Stimulated activated CD4-positive, alpha-beta T cell treated with anti-CD3 and anti-CD28 coated beads, Interleukin-2, amount 100 ng/mL, for 4 hours (primary cell): Measurements from ENCODE around the gene MYLK2.

Experiments used
- DNase-seq: peaks from one replicate; pipeline ENCODE4 v3.0.0-alpha.2; 2020; ENCODE audit warnings: low read depth

The MYLK2 gene

DNA sequence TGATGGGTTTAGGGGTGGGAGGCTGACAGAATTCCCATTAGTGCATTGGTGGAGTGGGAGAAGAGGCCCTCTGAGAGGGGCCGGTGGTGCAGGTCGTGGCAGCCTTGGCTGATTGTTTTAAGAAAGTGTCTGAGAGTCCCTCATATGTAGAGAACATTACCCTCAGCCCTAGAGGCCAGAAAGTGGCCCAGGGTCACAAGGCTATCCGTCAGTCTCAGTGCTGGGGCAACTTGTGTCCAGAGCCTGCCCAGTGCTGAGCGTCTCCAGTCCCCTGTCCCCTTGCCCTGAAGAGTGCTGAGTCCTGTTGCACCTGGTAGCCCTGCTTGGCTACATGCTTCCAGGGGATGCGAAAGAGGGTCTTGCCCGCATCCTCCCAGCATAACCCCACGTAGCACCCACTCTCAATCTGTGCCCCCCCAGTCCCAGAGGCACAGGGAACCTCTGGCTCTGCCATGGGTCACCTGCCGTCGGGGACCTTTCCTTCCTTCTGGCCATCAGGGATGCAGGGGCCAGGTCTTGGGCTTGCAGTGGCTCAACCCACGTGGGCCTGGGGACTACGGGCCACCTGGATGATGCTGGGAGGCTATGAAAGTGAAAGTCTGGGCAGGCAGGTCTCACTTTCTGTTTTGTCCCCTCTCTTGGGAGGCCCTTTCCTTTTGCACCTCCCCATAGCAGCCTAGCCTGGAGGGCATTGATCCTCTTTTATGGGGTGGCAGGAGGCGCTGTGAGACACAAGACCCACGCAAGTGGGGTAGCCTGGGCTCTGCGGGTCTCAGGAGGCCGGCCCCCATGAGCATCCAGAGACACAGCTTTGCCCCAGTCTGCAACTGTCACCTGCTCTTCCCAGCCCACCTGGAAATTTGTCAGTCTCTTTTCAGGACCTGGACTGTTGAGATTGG lies 39.0 kb downstream of the MYLK2 start:
- no peak for DNase-seq

GRCh38 chr20:31858760-31859083 lies 39.6 kb downstream of the MYLK2 start:
- DNase-seq: no peak

DNA sequence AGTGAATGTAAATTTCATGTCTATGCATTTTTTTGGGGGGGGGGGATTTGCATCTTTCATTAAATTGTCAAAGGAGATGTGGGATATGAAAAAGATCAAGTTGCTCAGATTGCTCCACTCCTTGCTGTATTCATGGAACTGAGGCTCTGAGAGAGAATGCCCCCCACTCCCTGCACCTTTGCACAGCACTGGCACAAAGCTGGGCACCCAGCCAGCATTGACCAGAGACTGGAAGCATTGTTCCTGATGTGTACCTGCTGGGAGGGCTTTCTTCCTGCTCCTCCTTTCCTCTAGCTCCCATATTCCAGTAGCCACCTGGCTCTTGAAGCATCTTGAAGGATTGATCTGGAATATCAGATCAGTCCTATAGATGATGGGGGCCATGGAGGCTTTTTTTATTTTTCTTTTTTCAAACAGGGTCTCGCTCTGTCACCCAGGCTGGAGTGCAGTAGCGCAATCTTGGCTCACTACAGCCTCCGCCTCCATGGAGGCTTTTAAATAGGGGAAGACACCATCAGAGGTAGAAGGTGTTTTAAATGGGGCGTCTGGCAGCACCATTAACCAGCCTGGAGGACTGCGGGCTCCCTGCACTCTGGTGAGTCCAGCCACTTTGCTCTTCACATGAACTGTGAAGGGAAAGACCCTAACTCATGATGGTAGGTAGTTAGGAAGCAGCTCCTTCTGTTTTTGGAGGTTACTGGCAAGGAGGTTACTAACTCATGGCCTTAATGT lies 40.3 kb downstream of the MYLK2 start:
- no peak for DNase-seq

- no peak for DNase-seq
Observed at GRCh38 chr20:31859998-31860380, 40.8 kb downstream of the MYLK2 start.

DNA sequence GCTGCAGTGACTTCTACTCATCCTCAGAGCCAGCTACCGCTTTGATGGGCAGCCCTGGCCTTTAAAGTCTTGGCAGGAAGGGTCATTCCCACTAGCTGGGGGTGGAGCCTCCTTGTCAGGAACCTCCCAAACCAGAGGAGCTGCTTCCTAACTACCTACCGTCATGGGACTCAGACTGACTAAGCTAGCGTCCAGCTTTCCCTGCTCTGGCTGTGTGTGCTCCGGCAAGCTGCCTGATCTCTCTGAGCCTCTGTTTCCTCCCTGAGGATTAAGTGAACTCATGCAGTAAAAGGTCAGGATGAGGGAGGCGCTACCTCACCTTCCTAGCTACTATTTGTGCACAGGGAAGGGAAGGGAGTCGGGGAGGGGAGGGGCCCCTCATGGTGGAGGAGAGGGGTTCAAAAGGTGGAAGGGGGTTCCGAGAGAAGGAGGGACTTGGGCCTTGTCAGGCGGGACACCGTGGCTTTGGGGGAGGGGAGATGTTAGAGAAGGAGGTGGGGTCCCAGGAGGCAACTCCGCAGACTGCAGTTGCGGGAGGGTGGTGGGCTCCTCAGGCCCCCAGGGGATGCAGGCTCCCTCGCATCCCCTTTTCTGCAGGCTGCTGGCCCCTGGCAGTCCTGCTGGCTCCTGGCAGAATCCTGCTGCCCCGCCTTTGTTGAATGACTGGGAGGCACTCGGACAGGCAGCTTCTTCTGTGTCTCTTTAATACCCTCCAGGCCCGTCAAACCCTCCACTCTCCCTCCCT lies 41.4 kb downstream of the MYLK2 start:
- no peak for DNase-seq

- no peak for DNase-seq
Observed at GRCh38 chr20:31861135-31861384, 41.9 kb downstream of the MYLK2 start.

DNA sequence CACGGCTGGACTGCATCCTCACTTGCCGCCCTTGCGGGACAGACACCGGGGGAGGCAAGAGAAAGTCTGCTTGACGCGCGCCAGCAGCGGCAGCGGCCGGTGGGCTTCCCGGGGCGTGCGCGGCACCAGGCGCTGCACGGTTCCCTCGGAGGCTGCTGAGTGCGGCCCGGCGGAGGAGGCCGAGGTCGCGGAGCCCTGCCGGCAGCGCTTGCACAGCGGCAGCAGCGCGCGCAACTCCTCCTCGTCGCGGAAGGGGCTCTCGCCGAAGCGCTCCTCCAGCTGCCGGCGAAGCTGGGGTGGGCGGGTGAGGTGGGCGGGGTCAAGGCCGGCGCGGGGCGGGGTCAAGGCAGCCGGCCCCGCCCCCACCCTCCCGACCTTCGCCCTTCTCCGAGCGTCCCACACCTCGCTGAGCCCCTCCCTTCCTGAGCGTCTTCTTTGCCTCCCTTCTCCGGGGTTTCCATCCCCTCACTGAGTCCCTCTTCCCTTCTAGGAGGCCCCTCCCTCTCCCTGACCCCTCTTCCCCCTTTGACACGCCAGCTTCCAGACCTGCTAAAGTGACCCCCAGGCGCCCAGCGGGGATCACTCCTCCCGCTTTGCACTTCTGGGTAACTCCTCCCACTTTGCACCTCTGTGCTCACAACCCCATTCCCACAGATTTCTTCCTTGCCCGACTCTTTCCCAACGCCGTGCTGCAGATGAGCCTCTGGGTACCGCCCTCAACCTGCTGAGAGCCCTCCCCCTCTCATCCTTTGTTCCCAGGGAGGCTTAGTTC lies 42.4 kb downstream of the MYLK2 start:
- DNase-seq: peak; percentile 55

- DNase-seq: no peak
Observed at GRCh38 chr20:31862157-31862470, 43.0 kb downstream of the MYLK2 start.

DNA sequence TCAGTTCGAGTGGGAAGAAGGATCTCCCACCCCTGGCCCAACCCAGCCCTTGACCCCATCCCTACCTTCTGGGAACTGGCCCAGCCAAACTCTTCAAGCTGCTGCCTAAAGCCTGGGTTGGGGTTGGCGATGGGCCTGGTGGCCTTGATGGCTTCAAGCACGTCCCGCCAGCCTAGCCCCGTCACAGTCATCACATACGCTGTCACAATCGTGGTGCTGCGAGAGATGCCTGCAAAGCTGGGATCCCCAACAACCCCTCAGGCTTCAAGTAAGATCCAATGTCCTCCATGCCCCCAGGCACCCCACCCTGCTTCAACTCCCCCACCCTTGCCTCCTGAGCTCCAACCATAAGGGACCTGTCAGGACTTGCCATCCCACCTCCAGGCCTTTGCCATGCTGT lies 43.4 kb downstream of the MYLK2 start:
- DNase-seq: no peak

DNA sequence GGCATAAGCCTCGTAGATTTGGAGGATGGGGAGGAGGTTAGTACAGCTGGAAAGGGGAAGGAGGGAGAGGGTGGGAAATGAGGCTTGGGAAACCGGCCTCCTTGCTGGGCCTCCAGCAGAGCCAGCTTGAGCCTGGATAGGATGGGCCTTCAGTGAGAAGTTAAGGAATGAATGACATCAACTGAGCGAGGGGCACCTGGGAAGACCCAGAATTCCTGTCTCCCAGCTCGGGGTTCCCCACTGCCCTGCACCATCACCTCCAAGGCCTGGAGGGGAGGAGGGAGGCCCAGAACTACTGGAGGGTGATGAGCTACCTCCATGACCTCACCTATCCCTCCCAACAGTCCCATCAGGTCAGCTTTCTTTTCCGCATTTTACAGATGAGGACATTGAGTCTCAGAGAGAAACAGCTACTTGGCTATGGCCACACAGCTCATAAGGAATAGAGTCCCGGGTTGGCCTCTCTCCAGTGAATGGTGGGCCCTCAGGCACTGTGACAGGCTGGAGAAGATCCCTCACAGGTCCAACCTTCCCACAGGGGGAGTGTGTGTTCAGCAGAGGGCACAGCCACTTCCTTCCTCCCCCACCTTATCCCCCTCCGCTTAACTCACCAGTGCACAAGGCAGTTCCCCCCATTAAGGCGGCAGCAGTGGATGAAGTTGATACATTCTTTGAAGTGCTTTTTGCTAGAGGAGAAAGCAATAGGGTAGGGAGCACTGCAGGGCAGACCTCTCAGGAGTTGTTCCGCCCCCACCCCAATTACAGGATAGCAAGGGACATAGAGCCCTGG lies 44.3 kb downstream of the MYLK2 start:
- DNase-seq: no peak

DNA sequence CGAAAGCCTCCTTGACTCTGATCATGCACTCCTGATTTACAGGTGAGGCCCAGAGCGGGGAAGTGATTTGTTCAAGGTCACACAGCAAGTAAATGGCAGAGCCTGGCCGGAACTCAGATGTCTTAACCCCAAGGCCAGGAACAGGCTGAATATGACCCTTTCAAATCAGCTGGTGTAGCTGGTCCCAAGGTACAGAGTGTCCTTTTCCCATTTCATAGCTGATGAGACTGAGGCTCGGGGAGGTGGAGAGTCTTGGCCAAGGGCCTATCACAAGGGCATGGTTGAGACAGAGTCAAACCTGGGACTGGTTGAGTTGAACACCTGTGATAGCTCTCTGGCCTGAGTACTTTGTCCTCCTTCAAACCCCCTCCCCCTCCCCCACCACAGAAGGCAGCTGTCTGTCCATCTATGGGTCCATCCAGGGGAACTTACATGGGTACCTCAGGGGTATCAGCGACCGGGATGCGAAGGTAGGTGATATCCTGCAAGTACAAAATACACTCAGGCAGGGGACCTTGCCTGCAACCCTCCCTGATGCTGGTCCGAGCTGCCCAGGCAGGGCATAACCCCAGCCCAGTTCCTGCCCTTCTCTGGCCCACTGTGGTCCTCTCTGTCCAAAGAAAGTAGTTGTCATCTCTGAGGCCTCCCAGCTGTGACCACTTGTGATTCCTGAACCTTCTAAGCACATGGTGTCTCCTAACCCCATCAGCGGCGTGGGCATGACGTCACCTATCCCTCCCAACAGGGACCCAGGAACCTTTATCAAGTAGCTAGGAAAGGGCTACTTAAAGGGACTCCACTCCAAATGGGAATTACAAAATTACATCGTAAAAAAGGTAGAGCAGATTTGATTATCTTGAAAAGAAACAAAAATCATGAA lies 45.6 kb downstream of the MYLK2 start:
- no peak for DNase-seq

- DNase-seq: no peak
Observed at GRCh38 chr20:31866221-31866620, 47.1 kb downstream of the MYLK2 start.

- DNase-seq: no peak
Observed at GRCh38 chr20:31868853-31869672, 49.9 kb downstream of the MYLK2 start.

DNA sequence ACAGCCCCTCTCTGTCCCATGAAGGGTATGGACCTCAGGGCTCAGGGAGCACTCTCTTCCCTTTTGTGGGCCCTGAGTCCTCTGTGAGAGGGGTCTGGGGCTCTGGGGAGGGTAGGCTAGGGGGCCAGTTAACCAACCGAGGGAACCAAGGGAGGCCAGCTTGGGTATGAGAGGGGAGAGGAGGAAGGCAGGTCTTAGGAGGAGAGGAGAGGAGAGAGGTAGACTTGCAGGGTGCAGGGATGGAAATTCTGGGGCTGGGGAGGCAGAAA lies 50.5 kb downstream of the MYLK2 start:
- DNase-seq: no peak

- no peak for DNase-seq
Observed at GRCh38 chr20:31869942-31870725, 51.0 kb downstream of the MYLK2 start, which contains the start of the genes DUSP15 and TTLL9. Gene DUSP15, minus strand, starts transcription at chr20:31870527. Its CDS starts 190 bp downstream, at chr20:31870337. Gene TTLL9, plus strand, starts transcription at chr20:31870634. Its CDS starts 493 bp downstream, at chr20:31871127.

GRCh38 chr20:31870726-31871617 lies 51.8 kb downstream of the MYLK2 start:
- no peak for DNase-seq

DNA sequence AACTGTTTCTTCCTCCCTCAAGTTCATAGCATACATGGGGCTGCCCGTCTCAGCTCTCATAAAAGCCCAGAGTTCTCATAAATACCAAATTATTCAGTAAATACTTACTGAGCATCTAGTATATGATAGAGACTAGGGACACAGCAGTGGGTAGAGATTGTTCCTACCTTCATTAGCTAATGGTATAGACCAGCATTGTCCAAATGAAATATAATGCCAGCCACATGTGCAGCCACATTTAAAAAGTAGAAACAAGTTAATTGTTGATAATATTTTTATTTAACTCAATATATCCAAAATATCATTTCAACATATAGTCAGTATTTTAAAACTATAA lies 52.4 kb downstream of the MYLK2 start:
- DNase-seq: no peak

DNA sequence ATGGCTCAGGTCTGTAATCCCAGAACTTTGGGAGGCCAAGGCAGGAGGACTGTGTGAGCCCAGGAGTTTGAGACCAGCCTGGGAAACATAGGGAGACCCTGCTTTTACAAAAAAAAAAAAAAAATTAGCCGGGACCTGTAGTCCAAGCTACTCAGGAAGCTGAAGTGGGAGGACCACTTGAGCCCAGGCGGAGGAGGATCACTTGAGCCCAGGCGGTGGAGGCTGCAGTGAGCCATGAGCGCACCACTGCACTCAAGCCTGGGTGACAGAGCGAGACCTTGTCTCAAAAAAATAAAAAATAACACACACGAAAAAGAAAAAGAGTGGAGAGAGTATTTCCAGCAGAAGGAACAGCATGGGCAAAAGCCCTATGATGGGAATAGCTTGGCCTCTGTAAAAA lies 53.2 kb downstream of the MYLK2 start:
- DNase-seq: no peak
